HG02970 (cell line): ENCODE measurements around the gene SLC1A2.

ENCODE experiments used
- ATAC-seq: cut with Tn5 transposase; IDR thresholded peaks from one replicate; pipeline ENCODE4 v1.9.1; 2021; ENCODE audit warnings: mild to moderate bottlenecking, moderate library complexity, moderate number of reproducible peaks; ENCODE audit not compliant: unreplicated experiment, low FRiP score

The SLC1A2 gene

DNA sequence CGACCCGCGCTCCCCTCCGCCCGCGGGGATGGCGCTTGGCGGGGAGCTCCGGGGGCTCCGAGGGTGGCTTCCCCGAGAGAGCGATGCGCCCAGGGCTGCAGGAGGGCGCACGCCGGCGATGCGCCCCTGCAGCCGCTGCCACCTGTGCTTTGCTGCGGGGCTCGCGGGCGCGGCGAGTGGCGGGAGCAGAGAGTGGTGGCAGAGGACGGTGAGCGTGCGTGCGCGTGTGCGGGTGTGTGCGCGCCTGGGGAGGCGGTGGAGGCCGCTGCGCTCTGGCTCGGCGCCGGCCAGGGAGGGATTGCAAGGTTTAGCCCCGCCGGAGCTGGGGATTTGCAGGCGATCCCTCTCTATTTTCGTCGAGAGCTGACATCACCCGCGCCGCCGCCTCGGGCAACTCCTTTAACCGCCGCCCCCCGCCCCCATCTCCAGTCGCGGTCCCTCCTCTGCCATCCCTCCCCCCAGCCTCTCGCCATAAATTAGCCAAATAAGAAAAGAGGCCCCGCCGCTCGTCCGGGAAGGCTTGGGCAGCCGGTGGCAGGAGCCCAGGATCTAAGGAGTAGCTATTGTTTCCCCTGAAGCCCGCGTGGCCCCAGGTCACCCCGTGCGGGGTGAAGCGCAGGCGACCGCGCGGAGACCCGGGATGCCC is at the start of gene SLC1A2:
Gene SLC1A2, minus strand, starts transcription at position 375 of the 646 bp plus-strand sequence. CDS start 592 bp downstream, outside the sequence.
- no peak for ATAC-seq

GRCh38 chr11:35466058-35466457 is 46.7 kb upstream of the SLC1A2 start:
- no peak for ATAC-seq

DNA sequence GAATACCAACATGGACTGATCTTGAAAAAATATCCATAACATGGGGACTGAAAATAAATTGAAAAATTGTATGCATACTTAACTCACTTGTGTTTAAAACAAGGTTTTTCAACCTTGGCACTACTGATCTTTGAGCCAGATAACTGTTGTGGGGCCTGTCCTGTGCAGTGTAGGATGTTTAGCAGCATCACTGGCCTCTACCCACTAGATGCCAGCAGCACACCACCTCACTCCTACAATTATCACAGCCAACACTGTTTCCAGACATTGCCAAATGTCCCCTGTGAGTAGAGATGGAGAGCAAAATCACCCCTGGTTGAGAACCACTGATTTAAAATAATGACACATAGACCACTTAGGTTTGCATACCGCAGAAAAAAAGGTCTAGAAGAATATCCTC is 45.0 kb upstream of the SLC1A2 start:
- no peak for ATAC-seq

GRCh38 chr11:35463331-35463751 is 44.0 kb upstream of the SLC1A2 start:
- ATAC-seq: no peak

DNA sequence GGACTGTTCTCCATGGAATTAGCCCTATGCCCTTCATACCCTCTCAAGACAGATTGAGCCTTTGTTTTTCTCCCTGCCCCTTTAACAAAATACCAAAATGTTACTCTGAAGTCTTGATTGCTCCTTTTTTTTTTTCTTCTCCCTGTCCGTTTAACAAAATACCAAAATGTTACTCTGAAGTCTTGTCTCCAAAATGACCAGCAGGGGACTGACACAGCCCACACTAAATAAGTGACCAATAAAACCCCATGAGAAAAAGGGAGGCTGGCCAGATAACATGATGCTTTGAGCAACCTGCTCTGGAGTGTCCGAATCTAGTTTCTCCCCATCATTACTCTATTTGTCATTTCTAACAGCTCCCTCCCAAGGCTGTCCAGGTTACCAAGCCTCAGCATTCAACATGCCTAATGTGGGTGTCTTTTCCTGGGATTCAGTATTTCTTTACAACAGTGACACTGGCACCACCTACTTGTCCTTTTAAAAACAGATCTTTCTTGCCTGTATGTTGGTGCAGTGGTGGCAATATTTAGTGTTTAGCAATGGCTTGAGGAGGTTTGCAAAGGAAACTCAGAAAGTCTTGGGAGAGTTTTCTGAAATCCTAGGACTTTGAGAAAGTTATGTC is 42.7 kb upstream of the SLC1A2 start:
- ATAC-seq: no peak

- no peak for ATAC-seq
Observed at GRCh38 chr11:35459489-35459888, 40.1 kb upstream of the SLC1A2 start.

DNA sequence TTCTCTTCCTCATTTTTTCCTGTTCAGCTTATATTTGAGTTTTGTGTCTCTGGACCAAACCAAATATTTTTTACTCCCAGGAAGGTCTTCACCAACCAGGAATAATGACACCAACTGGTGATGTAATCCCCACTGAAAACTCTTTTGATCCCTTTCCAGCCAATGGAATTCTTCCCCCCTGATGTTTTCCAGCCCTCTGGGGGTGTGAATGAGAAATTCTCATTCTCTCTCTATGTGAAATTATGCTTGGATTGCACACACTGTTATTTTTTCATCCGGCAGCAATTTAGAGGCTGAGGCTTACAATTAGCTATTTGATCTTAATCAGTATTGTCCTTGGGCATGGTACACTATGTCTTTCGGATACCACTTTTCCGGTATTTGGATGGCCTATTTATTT is 39.5 kb upstream of the SLC1A2 start:
- ATAC-seq: no peak

GRCh38 chr11:35454362-35454761 is 35.0 kb upstream of the SLC1A2 start:
- no peak for ATAC-seq

DNA sequence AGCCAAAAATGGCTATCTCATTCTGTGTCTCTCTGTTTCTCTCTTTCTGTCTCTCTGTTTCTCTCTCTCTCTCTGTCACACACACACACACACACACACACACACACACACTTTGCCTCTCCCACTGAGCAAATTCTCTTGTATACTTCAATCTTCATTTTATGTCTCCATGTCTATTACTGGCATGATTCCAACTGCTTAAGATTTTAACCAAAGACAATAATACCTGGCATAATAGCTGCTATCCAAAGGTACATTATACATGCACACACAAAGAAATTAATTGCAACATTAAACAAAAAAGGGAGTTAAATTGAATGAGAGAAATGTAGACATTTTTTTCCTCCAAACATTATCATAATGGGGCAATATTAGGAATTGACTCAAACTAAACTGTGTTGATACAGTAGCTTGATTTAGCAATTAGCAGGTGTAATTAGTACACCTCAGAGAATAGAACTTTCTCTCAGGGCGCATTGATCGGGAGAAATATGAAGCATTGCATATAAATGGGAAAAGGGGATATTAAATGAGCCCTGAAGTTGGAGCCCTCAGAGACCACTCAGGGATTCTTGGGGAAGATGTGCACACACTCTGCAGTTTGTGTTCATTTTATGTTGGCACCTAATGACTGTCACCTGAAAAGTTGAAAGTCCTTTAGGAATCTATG is 17.4 kb upstream of the SLC1A2 start:
- ATAC-seq: no peak

- no peak for ATAC-seq
Observed at GRCh38 chr11:35433588-35433987, 14.2 kb upstream of the SLC1A2 start.

- ATAC-seq: no peak
Observed at GRCh38 chr11:35432464-35432863, 13.1 kb upstream of the SLC1A2 start.

- no peak for ATAC-seq
Observed at GRCh38 chr11:35427071-35427470, 7.7 kb upstream of the SLC1A2 start.

GRCh38 chr11:35426351-35426750 is 7.0 kb upstream of the SLC1A2 start:
- ATAC-seq: no peak

- ATAC-seq: no peak
Observed at GRCh38 chr11:35425603-35426212, 6.3 kb upstream of the SLC1A2 start.

DNA sequence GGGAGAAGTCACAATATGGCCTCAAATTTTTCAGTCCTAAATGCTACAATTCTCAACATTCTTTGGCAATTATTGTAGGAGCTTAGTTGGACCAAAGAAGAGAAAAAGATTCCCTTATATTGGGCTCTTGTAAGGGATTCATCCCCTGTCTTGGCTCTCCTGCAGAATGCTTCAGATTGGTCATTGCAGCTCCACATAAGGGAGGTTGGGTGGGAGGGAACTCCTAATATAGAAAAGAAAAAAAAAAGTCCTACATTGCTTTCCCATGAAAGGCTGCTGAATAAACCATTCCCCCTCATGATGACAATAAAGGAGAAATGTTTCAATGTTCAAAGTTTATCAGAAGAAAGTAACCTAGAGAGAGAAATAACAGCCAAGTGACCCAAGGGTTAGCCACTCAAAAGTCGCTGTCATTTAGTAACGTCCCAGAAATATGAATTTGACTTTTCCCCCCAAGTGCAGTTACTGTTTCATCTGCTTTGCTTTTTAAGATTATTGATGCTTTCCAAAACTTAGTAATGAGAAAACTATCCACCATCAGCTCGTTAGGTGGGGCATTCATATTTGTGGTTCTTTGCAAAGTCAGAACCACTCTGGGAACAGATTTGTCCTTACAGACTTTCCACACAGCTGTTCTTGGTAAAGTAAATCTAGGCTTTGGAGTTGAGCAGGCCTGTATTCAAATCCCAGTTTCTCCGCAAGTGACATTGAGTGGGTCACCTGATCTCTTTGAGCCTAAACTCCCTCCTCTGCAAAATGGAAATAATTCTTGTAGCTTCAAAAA is 5.0 kb upstream of the SLC1A2 start:
- no peak for ATAC-seq

DNA sequence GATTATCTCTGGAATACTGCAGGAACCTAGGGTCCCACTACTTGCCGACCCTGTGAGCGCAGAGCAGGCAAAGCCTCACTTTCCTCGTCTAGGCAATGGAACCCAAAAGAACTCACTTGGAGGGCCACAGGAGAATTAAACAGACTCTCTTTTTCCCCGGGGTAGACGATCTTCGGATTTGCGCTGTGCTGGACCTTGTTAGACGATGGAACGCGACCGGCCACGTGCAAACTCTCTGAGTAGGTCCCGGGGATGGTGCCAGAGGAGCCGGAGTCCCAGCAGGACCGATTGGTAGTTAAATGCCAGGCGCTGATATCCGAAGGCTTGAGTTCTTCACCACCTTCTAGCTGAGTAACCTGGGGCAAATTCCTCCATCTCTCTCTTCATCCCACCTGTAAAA is 1.0 kb upstream of the SLC1A2 start:
- ATAC-seq: no peak

- no peak for ATAC-seq
Observed at GRCh38 chr11:35419830-35420333, 524 bp upstream of the SLC1A2 start.

DNA sequence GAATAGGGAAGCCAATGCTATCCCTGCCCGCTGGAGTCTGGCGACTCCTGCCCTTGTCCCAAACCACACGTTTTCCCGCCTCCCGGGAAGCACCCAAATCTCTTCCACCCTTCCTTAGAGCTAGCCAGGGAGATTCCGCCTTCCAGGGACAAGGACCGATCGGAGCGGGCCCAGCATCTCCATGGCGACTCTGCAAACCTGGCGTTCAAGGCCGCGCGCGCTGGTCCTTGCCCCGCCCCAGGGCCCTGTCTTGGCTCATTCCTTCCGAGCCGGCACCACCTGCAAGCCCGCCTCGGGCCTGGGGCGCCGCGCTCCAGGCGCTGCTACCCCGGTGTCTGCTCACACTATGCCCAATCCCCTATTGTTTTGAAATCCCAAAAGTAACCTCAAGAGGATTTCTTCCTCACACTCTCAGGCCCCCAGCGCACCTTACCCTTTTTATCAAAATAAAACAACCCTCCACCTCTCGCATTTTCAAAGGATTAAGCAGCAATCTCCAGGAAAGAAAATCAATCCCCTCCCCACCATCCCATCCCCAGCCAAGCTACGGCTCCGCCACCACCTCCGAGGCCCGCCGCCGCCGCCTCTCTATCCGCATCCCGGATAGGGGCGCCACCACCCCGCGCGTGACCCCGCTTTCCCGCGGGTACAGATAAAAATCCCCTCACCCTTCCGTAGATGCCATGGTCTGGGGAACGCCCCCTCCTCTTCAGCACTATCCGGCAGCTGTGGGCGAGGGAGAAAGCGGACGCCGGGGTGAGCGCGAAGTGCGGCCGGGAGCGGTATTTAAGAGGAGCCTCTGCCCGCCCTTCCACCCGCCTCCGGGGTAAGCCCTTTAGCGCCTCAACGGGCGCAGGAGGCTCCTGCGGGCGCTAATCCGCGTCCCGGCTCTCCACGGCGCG is 825 bp downstream of the SLC1A2 start:
- ATAC-seq: no peak

DNA sequence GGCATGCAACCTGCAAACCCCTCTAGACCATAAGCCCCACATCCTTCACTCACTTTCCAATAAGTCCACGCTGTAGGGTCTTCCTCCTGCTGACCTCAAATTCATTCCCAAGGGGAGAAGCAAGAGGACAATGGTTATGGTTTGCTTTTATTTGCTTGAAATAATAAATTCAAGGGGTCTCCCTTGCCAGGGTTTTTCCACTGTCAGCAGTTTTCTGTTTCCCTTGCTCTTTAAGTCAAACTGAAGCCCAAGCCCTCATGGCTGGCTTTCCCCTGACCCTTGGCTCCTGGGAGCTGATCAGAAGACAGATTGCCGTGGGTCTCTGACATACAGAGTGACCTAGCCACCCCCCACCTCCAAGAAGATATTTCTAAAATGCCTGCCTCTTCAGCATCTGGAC is 3.9 kb downstream of the SLC1A2 start:
- ATAC-seq: no peak
